ENCODE results near the gene AP2S1.
"Not testable (repeated sequence)": the region's sequence is repeated elsewhere in the genome, so short reads cannot be mapped to it uniquely, and the experiment has no call there.

Gene AP2S1

DNA sequence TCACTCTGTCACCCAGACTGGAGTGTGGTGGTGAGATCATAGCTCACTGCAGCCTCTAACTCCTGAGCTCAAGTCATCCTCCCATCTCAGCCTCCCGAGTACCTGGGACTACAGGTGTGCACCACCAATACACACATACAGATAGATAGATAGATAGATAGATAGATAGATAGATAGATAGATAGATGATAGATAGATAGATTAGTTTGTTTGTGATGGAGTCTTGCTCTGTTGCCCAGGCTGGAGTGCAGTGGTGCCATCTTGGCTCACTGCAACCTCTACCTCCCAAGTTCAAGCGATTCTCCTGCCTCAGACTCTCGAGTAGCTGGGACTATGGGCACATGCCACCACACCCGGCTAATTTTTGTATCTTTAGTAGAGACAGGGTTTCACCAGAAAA lies 46.2 kb downstream of the AP2S1 start:
- DNase-seq (ENCODE audit: low spot score) = not testable (repeated sequence)

GRCh38 chr19:46803555-46803954 lies 47.1 kb downstream of the AP2S1 start:
- DNase-seq (ENCODE audit: low spot score) = no peak

DNA sequence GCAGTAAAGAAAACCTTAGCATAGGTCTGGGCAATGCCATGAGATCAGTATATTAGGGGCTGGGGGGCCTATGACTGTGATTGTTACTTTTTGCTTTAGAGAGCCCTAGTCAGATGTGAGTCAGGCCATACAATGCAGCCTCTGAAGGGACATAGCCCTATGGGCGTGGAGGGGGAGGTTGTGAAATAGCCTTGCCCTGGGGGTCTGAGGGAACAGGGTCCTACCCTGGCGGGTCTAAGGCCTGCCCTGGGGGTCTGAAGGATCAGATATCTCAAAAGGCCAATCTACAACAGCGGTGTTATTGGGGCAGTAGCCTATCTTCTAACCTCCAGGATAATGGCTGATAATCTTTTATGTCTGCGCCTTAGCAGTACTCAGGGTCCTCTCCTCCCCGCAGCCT lies 48.5 kb downstream of the AP2S1 start:
- DNase-seq (ENCODE audit: low spot score) = no peak

DNA sequence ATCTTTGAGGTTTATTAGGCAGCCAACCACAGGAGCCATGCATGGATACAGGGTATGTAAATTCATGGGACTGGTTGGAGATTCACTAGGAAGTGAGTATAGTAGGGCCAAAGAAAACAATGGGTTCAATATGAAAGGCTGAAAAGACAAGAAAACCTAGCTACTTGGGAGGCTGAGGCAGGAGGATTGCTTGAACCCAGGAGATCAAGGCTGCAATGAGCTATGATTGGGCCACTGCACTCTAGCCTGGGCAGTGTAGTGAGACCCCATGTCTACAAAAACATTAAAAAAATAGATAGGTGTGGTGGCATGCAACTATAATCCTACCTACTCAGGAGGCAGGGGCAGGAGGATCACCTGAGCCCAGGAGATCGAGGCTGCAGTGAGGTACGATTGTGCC lies 51.9 kb downstream of the AP2S1 start:
- DNase-seq (ENCODE audit: low spot score) = no peak

DNA sequence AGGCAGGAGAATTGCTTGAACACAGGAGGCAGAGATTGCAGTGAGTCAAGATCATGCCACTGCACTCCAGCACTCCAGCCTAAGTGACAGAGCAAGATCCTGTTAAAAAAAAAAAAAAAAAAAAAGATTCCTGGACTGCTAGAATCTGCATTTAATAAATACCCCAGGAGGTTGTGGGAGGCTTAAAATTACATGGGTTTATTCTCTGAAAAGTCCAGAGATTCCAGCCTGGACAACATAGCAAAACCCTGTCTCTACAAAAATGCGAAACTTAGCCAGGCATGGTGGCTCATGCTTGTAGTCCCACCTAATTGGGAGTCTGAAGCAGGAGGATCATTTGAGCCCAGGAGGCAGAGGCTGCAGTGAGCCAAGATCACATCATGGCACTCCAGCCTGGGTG lies 52.8 kb downstream of the AP2S1 start:
- no peak for DNase-seq (ENCODE audit: low spot score)

- DNase-seq (ENCODE audit: low spot score) = no peak
These were observed 58.7 kb downstream of the AP2S1 start for GRCh38 chr19:46791944-46792343.

DNA sequence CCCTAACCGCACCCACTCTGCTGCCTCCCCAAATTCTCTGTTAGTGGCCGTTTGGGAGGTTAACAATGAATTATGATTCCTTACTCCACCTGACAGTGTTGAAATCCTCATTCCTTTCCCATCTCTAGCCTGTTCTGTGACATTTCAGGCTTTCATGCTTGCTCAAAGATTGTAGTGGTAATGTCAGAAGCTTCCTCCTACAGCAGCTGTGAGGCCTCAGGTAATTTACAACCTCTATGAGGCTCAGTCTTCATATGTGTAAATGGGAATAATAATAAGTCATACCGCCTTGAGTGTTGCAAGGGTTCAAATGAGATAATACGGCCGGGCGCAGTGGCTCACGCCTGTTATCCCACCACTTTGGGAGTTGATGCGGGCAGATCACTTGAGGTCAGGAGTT lies 61.3 kb downstream of the AP2S1 start:
- no peak for DNase-seq (ENCODE audit: low spot score)

GRCh38 chr19:46788968-46789338 lies 61.7 kb downstream of the AP2S1 start:
- no peak for DNase-seq (ENCODE audit: low spot score)

DNA sequence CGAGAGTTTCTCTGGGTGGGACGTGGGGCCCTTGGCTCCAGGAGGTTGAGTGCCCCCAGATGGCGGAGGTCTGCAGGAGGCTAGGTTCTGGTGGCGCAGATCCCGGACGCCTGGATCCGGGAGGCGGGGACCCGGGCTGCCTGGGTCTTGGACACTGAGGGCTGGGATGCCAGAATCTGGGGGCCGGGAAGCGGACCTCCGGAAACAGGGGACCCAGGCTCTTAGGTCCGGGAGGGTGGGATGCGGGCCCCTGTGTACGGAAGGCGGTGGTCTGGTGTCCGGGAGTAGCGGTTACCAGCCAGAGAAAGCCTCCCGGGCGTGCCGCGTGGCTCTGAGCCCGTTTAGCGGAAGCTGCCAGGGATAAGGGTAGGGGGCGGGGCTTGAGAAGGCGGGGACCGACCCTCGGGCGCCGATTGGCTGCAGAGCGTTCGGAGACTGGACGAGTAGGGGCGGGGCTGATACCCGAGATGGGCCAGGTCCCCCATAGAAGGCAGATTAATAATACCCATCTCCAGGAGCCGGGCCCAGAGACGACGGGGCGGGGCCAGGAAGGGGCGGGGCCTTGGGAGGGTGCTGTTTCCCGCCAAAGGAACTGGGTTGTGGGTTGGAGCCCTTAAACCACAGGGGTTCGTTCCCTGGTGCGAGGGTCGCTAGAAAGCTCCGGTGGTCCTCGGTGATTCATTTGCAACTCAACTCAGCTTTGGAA lies 62.2 kb downstream of the AP2S1 start, which contains the start of gene SLC1A5:
TSS of gene SLC1A5 (minus strand) at position 333 of the 706 bp plus-strand sequence. CDS start 629 bp downstream, outside the sequence.
- peak; percentile 99 for DNase-seq (ENCODE audit: low spot score)
